ENCODE results near the gene HIVEP1.

The HIVEP1 gene

DNA sequence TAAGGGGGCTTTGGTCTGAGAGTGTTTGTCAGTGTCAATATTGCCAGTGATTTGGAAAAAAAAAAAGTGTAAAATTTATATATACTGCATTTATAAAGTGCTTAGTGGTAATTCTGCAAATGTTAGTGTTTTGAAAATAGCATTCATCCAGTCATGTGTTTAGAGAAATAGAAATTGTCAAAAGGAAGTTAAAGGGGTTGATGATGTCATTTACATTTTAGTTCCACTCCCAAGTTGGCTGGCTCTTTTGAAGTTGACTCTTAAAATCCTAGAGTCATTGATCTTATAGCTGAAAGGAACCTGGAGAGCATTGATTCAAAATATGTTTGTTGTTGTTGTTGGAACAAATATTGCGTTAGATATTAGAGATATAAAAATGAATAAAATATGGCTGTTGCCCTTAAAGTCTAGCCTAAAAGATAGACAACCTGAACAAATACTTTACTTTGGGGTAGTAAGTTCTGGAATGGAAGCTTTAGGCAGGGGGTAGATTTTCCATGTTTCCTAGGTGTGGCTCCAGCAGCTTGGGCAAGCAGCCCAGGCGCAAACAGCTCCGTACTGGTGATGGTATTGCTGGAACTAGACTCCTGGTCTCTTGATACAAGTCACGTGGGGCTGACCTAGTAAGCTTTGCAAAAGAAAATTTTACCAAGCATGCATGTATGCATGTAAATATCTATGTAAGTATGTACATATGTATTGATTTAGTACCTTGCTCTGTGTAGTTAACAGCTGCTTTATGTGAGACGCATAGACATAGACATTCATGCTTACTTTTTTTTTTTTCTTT, 46.3 kb downstream of the HIVEP1 start:
- no peak for DNase-seq

DNA sequence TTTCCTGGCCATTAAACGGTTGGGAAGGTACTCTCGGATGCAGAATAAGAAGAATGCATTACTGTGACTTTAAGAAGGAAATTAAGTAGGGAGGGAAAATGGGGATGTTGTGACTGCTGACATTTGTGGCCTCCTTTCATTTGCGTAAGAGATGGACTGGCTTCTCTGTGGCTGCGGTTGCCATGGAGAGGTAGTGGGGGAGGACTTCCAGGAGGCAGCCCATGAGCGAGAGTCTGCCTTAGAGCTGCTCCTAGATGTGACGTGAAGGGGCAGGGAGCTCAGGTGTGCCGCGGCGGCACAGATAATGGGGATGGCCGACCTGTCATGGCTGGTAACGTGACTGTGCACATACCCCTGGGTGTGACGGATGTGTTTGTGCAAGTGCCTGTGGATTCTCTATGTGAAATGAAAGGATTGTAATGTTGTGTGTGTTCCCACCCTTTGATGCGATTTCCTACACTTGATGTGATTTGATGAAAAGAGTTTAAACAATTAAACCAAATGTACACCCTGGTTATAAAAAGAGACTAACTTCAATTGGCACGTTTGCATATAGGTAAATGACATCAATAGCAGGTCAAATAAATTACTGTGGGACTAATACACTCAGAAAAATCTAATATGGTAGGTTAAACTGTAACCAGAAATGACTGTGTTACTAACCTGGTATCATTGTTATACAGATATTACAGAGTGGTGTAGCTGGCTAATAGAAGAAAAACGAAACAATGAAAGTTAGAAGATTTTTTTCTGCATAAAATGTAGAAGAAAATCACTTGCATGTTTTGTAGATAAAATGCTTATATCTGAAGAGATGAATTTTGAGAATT, 48.9 kb downstream of the HIVEP1 start:
- no peak for DNase-seq

DNA sequence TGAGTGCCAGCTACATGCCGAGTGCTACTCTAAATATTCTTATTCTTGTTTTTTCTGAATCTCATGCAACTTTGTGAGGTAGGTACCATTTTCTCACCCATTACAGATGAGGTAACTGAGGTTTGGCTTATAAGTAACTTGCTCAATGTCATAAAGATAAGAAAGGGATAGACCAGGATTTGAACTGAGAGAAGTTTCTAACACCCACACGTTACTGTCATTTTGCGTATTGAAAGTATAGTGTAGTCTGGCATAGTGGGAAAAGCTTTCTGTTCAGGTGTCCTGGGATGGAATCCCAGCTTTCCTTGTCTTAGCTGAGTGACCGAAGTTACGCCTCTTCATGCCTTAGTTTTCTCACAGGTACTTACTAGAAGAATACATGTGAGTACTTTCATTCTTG, 50.5 kb downstream of the HIVEP1 start:
- no peak for DNase-seq

- DNase-seq, result no peak
These were observed 52.0 kb downstream of the HIVEP1 start for GRCh38 chr6:12064131-12064530.

- no peak for DNase-seq
These were observed 52.5 kb downstream of the HIVEP1 start for GRCh38 chr6:12064538-12065071.

DNA sequence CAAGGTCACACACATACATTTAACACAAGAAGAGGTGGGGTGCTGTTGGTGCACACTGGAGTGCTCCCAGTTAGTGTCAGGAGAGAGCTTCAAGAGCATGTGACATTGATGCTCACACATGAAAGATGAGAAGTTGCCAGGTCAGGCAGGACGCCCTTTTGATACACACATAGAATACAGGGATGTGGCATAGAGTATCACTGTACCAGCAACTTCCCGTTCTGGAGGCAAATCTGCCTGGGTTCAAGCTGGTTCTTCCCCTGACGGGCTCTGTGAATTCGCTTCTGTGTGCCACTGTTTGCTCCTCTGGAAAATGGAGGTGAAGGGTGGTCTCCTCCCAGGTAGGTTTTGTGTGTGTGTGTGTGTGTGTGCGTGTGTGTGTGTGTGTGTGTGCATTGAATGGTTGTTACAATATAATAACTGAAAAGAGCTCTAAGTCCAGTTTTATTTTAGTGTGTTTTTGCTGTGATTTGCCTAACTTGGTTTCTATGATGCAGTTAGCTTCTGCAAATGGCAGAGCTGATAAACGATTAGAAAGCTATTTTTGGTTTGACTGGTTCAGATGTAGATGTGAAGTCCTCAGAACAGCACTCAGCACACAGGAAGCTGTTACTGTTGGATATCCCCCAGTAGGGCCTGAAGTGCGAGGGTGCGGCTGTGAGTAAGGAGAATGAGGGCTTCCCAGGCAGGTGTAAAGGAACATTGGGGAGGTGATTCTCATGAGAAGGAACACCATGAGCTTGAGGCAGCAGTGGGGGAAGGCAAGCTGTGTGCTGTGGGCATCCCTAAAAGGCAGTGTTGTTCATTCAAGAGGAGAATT, 53.4 kb downstream of the HIVEP1 start:
- DNase-seq, result no peak

GRCh38 chr6:12066297-12066696, 54.2 kb downstream of the HIVEP1 start:
- DNase-seq, result no peak

- no peak for DNase-seq
These were observed 56.9 kb downstream of the HIVEP1 start for GRCh38 chr6:12068899-12069557.

DNA sequence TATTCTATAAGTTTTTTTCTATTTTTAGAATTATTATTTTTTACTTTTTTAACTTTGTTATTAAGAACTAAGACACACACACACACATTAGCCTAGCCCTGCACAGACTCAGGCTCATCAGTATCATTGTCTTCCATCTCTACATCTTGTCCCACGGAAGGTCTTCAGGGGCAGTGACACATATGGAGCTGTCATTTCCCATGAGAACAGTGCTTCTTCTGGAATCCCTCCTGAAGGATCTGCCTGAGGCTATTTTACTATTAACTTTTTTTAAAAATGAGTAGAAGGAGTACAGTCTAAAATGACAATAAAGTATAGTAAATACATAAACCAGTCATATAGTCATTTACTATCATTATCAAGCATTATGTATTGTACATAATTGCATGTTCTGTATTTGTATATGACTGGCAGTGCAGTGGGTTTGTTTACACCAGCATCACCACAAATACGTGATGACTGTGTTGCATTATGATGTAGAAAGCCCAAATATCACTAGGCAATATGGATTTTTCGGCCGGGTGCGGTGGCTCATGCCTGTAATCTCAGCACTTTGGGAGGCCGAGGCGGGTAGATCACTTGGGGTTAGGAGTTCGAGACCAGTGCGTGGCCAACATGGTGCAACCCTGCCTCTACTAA, 57.9 kb downstream of the HIVEP1 start:
- DNase-seq, result no peak

DNA sequence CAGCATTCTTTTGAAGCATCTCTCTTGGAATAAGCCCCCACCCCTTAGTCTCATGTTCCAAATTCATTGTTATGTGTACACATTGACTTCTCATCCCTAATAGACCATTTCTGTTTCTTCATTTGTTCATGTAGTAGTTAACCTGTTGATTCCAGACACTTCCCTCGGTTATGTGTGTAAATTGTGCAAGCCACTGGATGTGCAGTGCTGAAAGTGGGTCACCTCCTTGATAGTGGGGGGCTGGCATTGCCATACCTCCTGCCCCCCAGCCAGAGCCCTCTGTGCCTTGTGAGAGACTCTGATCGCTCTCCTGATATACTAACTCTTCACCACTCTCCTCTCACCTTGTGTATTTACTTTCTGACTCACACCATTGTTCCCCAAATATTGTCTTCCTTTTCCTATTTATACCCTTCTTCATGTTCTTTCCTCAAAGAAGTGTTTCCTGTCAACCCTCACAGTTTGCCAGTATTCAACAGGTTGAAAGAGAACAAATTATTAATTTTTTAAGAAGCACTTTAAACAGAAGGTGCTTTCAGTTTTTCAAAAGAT, 59.0 kb downstream of the HIVEP1 start:
- DNase-seq, result no peak

- no peak for DNase-seq
These were observed 63.0 kb downstream of the HIVEP1 start for GRCh38 chr6:12075067-12075563.

DNA sequence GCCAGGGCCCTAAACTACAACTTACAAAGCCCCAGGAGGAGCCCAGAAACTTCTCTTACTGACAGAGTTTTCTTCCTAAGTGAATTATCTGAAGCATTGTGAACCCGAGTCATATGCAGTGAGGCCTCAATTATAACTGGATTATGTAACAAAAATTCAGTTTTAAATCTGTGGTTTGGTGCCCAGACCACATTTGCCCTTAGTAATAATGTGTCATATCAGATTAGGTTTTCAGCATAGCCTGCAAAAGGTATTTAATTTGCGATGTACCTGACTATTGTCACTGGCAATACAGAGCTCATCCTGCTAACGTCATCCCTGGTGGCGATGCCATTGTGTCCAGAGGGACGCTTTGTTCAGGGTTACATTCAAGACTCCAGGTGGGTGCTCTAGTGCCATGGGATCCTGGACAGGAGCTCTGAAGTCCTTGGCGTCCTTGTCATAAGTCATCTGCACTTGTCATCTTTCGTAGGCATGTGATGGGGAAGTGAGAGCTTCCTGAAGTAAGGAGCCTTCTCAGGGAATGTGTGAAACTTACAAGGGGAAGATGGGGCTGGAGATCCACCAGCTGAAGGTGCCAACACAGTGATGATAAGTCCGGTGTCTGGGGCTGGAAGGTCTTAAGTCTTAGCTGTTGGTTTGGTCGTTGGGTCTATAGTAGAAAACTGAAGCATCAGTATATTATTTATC, 65.1 kb downstream of the HIVEP1 start:
- no peak for DNase-seq

DNA sequence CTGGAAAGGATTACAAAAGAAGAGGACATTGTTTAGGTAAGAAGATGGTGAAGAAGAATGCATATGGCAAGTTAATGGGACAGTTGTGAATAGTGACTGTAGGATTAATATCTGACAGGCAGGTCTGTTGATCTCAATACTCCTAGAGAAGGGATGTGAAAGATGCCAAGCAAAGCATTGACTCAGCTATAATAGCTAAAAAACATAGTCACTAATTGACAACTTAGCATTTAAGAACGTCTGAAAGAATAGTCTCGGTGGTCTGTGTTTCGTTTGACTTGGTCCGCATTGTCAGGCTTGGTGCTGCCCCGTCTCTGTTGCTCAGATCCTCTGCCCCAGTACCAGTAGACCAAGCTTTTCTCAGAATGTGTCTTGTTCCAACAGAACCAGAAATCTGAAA, 65.9 kb downstream of the HIVEP1 start:
- no peak for DNase-seq

GRCh38 chr6:12081771-12082170, 69.7 kb downstream of the HIVEP1 start:
- no peak for DNase-seq

GRCh38 chr6:12082368-12082767, 70.3 kb downstream of the HIVEP1 start:
- DNase-seq, result no peak

DNA sequence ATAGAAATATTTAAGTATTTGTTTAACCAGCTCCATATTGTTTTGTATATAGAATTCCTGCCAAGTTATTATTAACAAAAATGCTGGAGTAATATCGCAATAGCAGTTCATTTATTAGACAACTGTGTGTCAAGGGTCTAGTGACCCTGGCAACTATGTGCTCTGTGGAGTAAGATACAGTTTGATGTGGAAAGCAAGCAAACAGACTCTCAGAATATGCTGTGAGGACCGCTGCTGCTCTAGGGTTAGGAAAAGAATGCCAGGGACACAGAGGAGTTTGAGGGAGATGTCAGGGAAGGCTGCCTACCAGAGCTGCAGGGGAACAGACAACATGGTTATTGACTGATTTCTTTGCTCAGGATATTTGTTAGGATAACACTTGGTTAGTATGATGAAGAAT, 71.2 kb downstream of the HIVEP1 start:
- no peak for DNase-seq

- DNase-seq, result no peak
These were observed 71.7 kb downstream of the HIVEP1 start for GRCh38 chr6:12083763-12084162.

DNA sequence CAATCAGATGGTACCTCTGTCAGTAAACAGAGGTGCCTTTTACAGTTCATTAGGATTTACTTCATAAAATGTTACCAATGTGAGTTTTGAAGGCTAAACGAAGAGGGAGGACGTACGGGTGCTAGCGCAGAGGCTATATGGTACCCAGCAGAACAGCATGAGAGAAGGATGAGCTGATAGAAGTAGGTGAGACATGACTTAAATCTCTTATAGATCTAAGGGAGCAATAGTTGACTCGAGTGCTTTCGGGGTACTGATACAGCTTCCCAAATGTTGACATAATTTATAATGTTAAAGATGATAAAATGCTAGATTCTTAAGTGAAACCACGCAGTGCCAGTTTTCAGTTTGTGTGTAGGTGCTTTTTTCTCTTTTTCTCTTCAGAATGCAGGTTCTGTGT, 72.6 kb downstream of the HIVEP1 start:
- DNase-seq, result no peak

GRCh38 chr6:12088531-12088930, 76.4 kb downstream of the HIVEP1 start:
- no peak for DNase-seq

GRCh38 chr6:12090714-12091113, 78.6 kb downstream of the HIVEP1 start:
- DNase-seq, result no peak

GRCh38 chr6:12092762-12093161, 80.7 kb downstream of the HIVEP1 start:
- no peak for DNase-seq

Data from DMS79 treated with DMSO at 0.1 percent for 48 hours (cell line).